ENCODE results near the gene TMPRSS15.

GRCh38 chr21:18417141-18417790 is 13.7 kb upstream of the TMPRSS15 start:
- TF ChIP-seq CTCF (IDR thresholded peaks at IDR 0.05; ENCODE audit: low read length) (no peak), EZH2 (IDR thresholded peaks at IDR 0.05; ENCODE audit: borderline replicate concordance, low read length) (no peak)

Data from OCI-LY1 (cell line).